ENCODE data around the gene MXRA8.
"Not testable (repeated sequence)": the region's sequence is repeated elsewhere in the genome, so short reads cannot be mapped to it uniquely, and the experiment has no call there.

The MXRA8 gene

GRCh38 chr1:1318777-1319645 lies 39.3 kb downstream of the MXRA8 start:
- no peak for DNase-seq

GRCh38 chr1:1318131-1318652 lies 40.2 kb downstream of the MXRA8 start:
- DNase-seq = no peak

GRCh38 chr1:1317420-1317819 lies 40.9 kb downstream of the MXRA8 start:
- no peak for DNase-seq

GRCh38 chr1:1316199-1316598 lies 42.2 kb downstream of the MXRA8 start:
- DNase-seq = not testable (repeated sequence)

GRCh38 chr1:1315435-1315954 lies 42.9 kb downstream of the MXRA8 start:
- no peak for DNase-seq

- DNase-seq = no peak
Observed at GRCh38 chr1:1314678-1315335, 43.5 kb downstream of the MXRA8 start.

- no peak for DNase-seq
Observed at GRCh38 chr1:1314237-1314586, 44.1 kb downstream of the MXRA8 start.

- no peak for DNase-seq
Observed at GRCh38 chr1:1313500-1314236, 44.7 kb downstream of the MXRA8 start.

- no peak for DNase-seq
Observed at GRCh38 chr1:1312450-1313314, 45.7 kb downstream of the MXRA8 start.

GRCh38 chr1:1311107-1312104 lies 46.9 kb downstream of the MXRA8 start:
- DNase-seq = no peak

- DNase-seq = no peak
Observed at GRCh38 chr1:1310476-1311053, 47.8 kb downstream of the MXRA8 start.

- DNase-seq = no peak
Observed at GRCh38 chr1:1310109-1310385, 48.3 kb downstream of the MXRA8 start.

GRCh38 chr1:1309251-1310108 lies 48.9 kb downstream of the MXRA8 start:
- DNase-seq = no peak

GRCh38 chr1:1308756-1309250 lies 49.6 kb downstream of the MXRA8 start:
- no peak for DNase-seq

- DNase-seq = peak; percentile 79
Observed at GRCh38 chr1:1307923-1308755, 50.2 kb downstream of the MXRA8 start, which contains the start of the genes ACAP3 and PUSL1. TSS of gene ACAP3 (minus strand) at chr1:1307930. CDS start at chr1:1307815, 115 bp downstream. TSS of gene PUSL1 (plus strand) at chr1:1308597. CDS start at chr1:1308644, 47 bp downstream.

- DNase-seq = no peak
Observed at GRCh38 chr1:1307261-1307922, 51.0 kb downstream of the MXRA8 start.

GRCh38 chr1:1306661-1307260 lies 51.6 kb downstream of the MXRA8 start:
- DNase-seq = no peak

All from GF-D8 (cell line).